GM18499 (cell line): ENCODE results near the gene SPSB2.

ENCODE experiments used
- ATAC-seq: cut with Tn5 transposase; IDR thresholded peaks from one replicate; pipeline ENCODE4 v1.9.1; 2021; ENCODE audit warnings: moderate number of reproducible peaks; ENCODE audit not compliant: insufficient read depth, unreplicated experiment

The SPSB2 gene

DNA sequence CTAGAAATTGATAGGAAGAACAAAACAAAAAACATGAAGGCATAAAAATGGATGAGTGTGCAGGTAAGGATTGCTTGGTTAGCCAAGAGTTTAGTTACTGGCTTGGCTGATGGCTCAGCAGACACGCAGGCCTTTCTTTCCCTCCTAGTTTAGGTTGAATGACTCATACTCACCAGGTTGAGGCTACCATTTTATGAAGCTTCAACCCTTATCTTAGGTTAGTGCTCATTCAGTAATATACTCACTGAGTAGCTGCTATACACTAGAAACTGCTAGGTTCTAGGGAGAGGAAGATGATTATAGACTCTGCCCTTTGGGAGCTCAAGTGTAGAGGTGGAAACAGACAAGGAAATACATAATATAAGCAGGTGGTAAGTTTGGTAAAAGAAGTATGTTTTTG is 38.8 kb downstream of the SPSB2 start:
- no peak for ATAC-seq

DNA sequence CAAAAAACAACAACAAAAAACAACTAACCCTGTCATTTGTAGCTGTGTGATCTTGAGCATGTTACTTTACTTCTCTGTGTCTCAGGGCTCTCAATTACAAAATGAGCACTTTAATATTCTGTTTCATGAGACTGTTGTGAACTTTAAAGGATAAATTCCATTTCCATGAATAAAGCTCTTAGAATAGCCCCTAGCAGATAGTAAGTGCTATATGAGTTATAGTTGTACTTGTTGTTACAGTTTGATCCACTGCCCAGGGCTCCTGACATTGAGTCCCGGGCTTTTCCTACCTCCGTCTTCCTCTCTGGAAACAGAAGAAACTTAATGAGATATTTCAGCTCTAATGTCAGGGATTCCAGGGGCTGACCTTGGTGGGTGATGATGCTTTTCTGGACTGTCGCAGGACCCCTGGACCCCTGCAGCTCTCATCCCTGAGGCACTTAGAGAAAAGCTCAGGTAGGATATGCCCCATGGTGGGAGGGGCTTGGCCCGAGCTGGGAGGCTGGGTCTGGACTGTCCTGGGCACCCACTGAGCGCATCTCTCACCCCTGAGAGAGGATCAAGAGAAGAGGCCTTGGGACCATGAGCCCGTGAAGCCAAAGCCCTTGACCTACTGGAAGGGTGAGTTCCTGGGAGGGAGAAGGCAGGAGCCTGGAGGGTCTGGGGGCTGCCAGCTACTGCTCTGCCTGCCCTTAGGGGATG is 39.8 kb downstream of the SPSB2 start:
- no peak for ATAC-seq

DNA sequence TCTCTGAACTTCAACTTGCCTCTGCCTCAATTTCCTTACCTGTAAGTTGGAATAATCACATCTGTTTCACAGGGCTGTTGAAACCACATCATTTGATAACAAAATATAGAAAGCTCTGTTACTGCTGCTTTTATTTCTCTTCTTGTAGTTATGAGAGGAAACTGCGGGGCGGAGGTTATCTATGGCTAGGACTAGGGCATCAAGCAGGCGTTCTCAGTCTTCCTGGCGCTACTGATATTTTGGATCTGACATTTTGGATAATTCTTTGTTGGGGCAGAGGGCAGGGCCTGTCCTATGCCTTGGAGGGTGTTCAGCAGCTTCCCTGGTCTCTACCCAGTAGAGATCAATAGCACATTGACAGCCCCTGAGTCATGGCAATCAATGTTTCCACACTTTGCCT is 41.0 kb downstream of the SPSB2 start:
- ATAC-seq, result no peak

DNA sequence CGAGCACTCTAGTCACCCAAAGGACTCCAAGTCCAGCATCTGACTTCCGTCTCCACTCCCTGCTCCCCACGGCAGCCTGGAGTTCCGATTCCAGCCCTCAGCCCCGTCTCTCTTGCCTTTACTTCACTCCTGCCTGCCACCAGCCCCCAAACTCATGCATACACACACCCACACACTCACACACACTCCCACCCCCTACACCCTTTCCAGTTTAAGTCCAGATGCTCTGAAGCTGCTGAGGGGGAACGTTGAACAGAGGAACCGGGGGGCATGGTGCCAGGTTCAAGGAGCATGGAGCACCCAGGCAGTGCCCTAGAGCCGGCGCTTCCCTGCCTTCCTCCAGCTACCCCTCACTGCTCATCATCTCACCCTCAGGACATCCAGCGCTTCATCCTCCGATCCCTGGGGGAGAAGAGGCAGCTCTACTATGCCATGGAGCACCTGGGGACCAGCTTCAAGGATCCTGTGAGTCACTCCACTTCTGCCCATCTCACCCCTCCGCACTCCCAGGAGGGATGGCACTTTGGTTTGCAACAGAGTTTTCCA is 41.6 kb downstream of the SPSB2 start:
- ATAC-seq, result no peak

DNA sequence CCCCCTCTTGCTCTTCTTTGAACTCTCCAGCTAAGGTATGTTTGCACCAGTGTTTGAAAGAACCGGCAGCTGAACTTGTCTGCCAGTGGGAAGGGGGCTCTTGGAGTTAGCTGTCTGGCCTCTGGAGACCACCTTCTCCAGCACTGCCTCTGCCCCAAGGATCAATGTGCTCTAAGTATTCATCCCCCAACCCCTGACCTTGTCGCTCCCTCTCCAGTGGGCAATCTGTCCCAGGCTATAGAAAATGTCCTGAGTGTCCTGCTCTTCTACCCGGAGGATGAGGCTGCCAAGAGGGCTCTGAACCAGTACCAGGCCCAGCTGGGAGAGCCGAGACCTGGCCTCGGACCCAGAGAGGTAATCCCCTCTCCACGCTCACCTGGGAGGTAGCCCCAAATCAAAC is 42.1 kb downstream of the SPSB2 start:
- ATAC-seq, result no peak

DNA sequence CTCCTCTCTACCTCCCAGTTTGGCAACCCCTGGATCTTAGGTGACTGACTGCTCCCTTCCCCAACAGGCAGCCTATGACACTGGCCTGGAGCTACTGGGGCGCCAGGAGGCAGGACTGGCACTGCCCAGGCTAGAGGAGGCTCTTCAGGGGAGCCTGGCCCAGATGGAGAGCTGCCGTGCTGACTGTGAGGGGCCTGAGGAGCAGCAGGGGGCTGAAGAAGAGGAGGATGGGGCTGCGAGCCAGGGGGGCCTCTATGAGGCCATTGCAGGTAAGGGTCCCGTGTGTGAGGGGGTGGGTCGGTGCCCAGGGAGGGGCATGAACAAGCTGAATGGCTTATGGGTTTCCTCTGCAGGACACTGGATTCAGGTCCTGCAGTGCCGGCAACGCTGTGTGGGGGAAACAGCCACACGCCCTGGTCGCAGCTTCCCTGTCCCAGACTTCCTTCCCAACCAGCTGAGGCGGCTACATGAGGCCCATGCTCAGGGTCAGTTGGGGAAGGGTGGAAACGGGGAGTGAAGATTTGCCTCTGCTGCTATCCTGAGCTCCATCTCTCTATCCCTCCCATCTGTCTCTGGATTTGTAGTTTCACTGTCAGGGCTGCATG is 42.7 kb downstream of the SPSB2 start:
- ATAC-seq, result no peak

DNA sequence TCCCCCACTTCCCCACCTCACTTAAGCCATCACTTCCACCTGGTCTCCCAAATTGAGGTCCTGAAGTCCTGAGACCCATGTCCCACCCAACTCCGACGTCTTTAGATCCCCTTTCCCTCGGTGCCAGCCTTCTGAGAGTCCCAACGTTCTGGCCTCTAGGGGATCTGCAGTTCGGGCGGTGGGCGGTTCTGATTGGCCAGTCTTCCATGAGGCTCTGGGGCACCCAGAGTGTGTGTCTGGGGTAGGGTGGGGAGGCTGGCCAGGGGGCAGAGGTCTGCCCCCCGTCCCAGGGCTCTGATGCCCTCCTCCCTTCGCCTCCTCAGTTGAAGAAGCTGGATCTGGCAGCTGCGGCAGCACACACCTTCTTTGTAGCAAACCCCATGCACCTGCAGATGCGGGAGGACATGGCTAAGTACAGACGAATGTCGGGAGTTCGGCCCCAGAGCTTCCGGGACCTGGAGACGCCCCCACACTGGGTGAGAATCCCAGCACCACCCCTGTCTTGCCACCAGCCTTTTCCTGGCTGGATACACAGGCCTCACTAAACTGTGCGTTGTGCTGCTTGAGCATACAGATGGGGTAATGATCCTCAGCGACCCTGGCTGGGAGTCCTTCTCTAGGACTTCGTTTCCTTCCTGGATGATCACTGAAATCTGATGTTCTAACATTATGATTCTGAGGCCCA is 43.4 kb downstream of the SPSB2 start:
- ATAC-seq, result no peak

DNA sequence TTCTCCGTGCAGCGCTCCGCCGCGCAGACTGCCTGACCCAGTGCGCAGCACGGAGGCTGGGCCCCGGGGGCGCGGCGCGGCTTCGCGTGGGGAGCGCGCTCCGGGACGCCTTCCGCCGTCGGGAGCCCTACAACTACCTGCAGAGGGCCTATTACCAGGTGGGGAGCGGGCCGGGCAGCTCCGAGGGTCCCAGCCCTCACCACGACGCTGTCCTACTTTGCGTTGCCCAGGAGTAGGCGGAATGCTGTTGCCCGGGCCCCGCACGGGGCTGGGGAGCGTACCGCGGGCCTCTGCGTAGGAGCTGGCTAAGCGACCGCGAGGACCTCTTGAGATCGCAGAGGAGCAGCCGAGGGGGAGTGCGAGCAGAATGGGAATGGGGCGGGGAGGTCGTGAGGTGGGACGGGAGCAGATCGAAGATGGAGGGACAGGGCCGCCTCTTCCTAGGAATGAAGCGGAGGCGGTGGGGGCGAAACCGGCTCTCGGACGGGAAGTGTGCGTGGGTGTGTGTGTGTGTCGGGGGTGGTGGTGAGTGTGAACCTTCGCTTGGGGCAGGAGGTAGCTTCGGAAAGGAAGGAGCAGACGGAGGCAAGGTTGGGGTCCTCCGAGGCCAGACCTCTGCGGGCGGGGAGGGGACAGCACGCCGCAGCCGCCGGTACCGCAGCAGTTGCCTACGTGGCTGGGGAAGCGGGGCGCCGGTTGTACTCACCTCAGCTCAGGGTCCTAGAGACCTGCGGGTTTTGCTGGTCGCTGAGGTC is 44.1 kb downstream of the SPSB2 start:
- ATAC-seq, result no peak

DNA sequence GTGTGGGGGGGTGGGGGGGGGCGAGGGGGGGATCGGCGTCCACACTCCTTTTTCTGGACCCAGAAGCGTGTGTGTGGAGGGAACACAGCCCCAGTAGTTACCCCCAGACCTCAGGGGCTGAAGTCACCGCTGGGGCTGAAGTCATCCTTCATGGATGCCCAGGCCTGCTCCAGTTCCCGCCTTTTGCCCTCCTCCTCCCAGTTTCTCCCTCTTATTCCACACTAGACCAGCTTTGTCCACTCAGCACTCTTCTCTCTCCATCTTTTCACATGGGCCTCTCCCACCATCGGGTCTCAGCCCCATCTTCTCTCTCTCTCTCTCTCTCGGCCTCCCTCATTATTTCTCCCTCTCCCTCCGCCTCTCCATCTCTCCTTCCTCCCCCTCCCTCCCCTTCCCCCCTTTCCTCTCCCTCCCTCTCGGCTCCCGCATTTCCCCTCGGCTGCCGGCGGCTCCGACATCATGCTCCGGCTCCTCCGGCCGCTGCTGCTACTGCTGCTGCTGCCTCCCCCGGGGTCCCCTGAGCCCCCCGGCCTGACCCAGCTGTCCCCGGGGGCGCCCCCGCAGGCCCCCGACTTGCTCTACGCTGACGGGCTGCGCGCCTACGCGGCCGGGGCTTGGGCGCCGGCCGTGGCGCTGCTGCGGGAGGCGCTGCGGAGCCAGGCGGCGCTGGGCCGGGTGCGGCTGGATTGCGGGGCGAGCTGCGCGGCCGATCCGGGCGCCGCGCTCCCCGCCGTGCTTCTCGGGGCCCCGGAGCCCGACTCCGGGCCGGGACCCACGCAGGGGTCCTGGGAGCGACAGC is 44.9 kb downstream of the SPSB2 start, which contains the start of gene P3H3:
TSS of gene P3H3 (plus strand) at position 426 of the 799 bp plus-strand sequence. CDS start at position 460, 34 bp downstream.
- ATAC-seq, result no peak

DNA sequence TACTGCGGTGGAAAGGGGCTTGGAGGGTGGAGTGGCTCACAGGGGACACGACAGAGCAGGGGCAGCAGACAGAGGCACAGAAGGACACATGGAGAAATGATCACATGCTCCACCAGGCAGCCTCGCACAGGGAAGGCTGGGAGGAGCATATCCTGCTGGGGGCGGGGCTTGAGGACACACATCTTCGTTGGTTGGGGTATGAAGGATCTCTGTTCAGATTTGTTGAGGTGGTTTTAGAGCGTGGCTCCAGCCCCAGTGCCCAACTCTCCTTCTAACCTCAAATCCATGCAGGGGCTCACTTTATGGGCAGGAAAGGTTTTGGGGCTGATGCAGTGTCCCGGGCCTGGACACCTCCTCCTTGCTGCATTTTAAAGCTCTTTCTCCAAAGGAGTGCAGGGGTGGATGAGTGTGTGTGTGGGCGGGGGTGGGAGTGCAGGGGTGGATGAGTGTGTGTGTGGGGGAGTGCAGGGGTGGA is 45.6 kb downstream of the SPSB2 start:
- ATAC-seq, result no peak

DNA sequence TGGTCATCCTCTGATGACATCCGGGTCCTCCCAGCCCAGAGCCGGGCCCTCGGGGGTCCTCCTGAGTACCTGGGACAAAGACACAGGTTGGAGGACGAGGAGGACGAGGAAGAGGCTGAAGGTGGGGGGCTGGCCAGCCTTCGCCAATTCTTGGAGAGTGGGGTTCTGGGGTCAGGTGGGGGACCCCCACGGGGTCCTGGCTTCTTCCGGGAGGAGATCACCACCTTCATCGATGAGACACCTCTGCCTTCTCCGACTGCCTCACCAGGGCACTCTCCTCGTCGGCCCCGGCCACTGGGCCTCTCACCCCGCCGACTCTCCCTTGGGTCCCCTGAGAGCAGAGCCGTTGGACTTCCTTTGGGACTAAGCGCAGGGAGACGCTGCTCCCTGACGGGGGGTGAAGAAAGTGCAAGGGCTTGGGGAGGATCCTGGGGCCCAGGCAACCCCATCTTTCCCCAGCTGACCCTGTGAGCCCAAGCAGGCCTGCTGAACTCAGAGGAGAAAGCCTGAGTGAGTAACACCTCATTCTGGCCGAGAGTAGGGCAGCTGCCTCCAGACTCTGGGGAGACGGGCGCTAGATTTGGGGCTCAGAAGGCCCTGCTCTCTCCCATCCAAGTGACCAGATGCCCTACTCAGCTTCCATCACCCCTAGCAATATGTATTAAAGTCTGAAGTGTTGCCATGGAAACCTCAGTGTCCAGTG is 46.2 kb downstream of the SPSB2 start:
- ATAC-seq, result no peak

DNA sequence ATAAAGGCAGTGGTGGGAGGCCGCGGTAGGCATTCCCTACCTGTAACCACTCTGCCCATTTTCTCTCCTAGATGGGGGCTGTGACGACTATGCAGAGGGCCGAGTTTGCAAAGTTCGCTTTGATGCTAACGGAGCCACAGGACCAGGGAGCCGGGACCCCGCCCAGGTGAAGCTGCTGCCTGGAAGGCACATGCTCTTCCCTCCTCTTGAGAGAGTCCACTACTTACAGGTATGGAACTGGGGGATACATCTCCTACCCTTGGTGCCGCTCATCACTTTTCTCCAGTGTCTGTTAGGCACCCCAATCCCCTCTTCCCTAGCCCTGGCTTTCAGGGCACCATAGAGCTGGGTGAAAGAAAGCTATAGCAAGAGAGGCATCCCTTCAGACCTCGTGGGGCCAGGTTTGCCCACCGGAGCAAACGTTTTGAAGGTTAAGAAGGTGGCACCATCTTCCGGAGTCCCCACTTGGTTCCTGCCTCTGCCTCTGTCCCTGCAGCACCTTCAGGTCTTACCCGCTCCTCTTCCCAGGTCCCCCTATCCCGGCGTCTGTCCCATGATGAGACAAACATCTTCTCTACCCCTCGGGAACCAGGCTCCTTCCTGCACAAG is 46.9 kb downstream of the SPSB2 start:
- no peak for ATAC-seq

DNA sequence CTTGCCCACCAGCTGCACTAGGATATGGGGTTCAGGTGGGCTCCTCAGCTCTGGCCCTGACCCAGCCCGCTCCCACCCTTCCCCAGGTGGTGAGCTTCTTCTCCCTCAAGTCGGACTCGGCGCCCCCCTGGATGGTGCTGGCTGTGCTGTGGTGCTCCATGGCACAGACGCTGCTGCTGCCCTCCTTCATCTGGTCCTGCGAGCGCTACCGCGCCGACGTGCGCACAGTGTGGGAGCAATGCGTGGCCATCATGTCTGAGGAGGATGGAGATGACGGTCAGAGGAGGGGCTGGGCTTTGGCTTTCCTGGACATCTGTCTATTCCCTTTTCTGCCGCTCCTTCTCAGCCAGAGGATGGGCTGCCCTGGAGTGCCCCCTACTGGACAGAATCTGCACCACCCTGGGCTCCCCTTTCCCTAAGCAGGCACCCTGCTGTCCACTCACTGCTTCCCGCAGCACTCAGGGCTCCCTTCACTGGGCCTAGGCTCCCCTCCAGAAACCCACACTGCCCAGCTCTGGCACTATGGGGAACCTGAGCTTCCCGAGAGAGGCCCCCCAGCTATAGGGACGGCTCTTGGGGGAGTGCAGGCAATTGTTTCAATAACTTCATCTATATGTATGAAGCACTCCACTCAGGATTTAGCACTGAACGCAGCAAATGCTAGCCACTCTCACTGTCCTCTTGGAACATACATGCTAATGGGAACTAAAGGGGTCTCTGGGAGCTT is 47.5 kb downstream of the SPSB2 start:
- ATAC-seq, result no peak

DNA sequence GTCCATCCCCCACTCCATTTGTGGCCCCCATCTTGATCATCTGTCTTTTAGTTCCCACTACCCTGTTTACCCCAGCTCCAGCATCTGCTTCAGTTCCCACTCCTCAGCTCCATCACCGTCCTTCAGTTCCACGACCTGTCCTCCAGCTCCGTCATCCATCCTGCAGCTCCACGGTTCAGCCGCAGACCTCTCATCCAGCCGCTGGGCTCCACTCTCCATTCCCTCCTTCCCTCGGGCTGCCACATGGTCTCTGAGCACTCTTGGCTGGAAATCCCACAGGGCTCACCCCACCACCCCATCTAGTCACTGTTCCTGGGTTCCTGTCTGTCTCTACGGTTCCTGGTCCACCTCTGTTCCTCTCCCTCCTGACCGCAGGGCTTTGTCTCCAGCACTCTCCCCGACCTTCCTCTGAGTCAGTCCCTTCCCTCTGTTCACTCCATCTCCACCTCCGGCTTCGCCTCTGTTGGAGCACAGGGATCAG is 48.2 kb downstream of the SPSB2 start:
- no peak for ATAC-seq

DNA sequence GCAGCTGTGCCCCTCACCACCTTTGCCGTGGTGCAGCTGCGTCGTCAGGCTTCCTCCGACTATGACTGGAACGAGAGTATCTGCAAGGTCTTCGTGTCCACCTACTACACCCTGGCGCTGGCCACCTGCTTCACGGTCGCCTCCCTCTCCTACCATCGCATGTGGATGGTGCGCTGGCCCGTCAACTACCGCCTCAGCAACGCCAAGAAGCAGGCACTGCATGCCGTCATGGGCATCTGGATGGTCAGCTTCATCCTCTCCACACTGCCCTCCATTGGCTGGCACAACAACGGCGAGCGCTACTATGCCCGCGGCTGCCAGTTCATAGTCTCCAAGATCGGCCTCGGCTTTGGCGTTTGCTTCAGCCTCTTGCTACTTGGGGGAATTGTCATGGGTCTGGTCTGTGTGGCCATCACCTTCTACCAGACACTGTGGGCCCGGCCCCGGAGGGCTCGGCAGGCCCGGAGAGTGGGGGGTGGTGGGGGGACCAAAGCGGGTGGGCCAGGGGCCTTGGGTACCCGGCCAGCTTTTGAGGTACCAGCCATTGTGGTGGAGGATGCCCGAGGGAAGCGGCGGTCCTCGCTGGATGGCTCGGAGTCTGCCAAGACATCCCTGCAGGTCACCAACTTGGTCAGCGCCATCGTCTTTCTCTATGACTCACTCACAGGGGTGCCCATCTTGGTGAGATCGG is 48.9 kb downstream of the SPSB2 start:
- no peak for ATAC-seq

DNA sequence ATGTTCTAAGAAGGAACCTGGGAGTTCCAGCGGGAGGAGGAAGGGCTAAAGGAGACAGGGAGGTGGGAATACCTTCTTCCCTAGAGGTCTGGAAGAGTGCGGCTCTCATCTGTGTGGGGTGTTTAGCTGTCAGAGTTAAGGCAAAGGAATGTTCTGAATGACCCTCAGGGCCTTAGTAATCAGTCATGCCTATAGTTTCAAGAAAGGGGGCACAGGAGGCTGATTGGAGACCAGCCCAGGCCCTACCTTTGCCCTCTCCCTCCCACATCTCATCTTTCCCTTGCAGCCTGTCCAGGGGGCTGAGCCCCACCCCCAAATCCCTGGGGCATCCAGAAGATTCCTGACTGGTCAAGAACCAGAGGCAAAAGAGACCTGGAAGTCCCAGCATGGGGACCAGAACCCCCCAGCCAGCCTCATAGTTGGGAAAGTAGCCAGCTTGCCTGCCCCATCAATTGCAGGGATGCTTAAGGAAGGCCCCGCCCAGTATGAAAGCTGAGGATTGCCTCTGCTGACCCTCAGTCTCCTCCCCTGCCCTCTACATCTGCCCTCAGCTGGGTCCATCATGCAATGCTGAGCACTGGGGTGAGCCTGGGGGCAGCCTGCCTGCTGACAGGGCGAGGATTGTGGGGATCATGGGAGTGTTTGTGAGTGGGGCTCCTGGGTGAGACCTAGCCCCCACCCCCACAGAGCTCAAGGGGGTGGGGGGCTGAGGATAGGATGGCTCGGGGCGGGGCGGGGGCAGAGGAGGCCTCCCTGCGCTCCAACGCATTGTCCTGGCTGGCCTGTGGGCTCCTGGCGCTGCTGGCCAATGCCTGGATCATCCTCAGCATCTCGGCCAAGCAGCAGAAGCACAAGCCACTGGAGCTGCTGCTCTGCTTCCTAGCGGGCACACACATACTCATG is 49.7 kb downstream of the SPSB2 start:
- no peak for ATAC-seq
